IgD-negative memory B cell (primary cell): ENCODE measurements around the gene YY1AP1. TPM values are rescaled to one million over a fixed set of nuclear protein-coding genes. Genes with fewer than 3 reads are reported as not detected.
"Not testable (repeated sequence)": the region's sequence is repeated elsewhere in the genome, so short reads cannot be mapped to it uniquely, and the experiment has no call there.

Experiments
- H3K27ac Mint-ChIP-seq, 3 donors: one replicate each; pipeline ENCODE4 v1.8.0; 2020 to 2022; ENCODE audit warnings: mild to moderate bottlenecking in 3 of 3, mixed read lengths in 3 of 3, moderate library complexity in 1 of 3
- H3K27me3 Mint-ChIP-seq: one replicate; pipeline ENCODE4 v1.8.0; 2021; ENCODE audit warnings: mixed read lengths
- H3K36me3 Mint-ChIP-seq: one replicate; pipeline ENCODE4 v1.8.0; 2020; ENCODE audit warnings: mild to moderate bottlenecking, mixed read lengths
- H3K4me1 Mint-ChIP-seq, 3 donors: one replicate each; pipeline ENCODE4 v1.8.0; 2020 to 2022; ENCODE audit warnings: mixed read lengths in 3 of 3, mild to moderate bottlenecking in 1 of 3
- H3K4me3 Mint-ChIP-seq, 4 donors: one replicate each; pipeline ENCODE4 v1.8.0; 2020 to 2022; ENCODE audit warnings: mild to moderate bottlenecking in 4 of 4, mixed read lengths in 4 of 4, moderate library complexity in 3 of 4
- H3K9me3 Mint-ChIP-seq, 3 donors: one replicate each; pipeline ENCODE4 v1.8.0; 2020 to 2021; ENCODE audit warnings: mixed read lengths in 3 of 3, mild to moderate bottlenecking in 1 of 3
- polyA plus RNA-seq: library from polyadenylated mRNA; unstranded; fragments of 300-500 nt; fragmentation: Illumina TruSeq; gene quantifications from one replicate; pipeline ENCODE4 v1.2.3, GENCODE V29; 2021

YY1AP1 gene
- polyA plus RNA-seq, 1 donor from 2014 or later = 43.4 TPM

GRCh38 chr1:155645034-155645598, 43.5 kb downstream of the YY1AP1 start:
- H3K27me3 Mint-ChIP-seq = no peaks in the 10 kb centered on the region

GRCh38 chr1:155643230-155643629, 45.3 kb downstream of the YY1AP1 start:
- peaks cover 2 to 8% (median 8%) of the 10 kb centered on the region in 3 donors for H3K9me3 Mint-ChIP-seq
- H3K27me3 Mint-ChIP-seq = no peaks in the 10 kb centered on the region
- peaks cover 2% of the 10 kb centered on the region for H3K36me3 Mint-ChIP-seq
- no peak overlapping the region for H3K4me3 Mint-ChIP-seq
- peaks cover 0 to 5% (median 3%) of the 10 kb centered on the region in 3 donors for H3K4me1 Mint-ChIP-seq
- H3K27ac Mint-ChIP-seq = no peak overlapping the region

More at GRCh38 chr1:155645034-155645598, 43.5 kb downstream of the YY1AP1 start:
- peaks cover 4% of the 10 kb centered on the region for H3K36me3 Mint-ChIP-seq
- peaks cover 4 to 10% (median 8%) of the 10 kb centered on the region in 3 donors for H3K9me3 Mint-ChIP-seq
- no peak overlapping the region for H3K27ac Mint-ChIP-seq
- peaks cover 0 to 5% (median 3%) of the 10 kb centered on the region in 3 donors for H3K4me1 Mint-ChIP-seq
- H3K4me3 Mint-ChIP-seq = no peak overlapping the region

DNA sequence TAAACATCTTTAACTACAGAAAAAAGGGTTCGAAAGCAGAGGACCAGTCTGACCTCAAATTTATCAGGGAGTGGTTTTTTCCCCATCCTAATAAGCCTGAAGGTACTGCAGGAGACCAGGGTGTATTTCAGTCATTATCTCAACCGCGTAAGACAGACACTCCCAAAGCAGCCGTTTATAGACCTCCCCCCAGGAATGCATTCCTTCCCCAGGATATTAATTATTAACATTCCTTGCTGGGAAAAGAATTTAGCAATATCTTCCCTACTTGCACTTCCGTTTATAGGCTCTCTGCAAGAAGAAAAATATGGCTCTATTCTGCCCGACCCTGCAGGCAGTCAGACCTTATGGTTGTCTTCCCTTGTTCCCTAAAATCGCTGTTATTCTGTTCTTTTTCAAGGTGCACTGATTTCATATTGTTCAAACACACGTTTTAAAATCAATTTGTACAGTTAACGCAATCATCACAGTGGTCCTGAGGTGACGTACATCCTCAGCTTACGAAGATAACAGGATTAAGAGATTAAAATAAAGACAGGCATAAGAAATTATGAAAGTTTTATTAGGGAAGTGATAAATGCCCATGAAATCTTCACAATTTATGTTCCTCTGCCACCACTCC, 45.9 kb downstream of the YY1AP1 start:
- not testable (repeated sequence) for H3K36me3 Mint-ChIP-seq, H3K4me3 Mint-ChIP-seq, H3K4me1 Mint-ChIP-seq, H3K9me3 Mint-ChIP-seq, H3K27ac Mint-ChIP-seq, H3K27me3 Mint-ChIP-seq

- Mint-ChIP-seq H3K9me3 (peaks cover 2 to 8% (median 8%) of the 10 kb centered on the region in 3 donors), H3K4me3 (no peak overlapping the region), H3K36me3 (peaks cover 2% of the 10 kb centered on the region), H3K27ac (no peak overlapping the region), H3K4me1 (peaks cover 13 to 17% (median 13%) of the 10 kb centered on the region in 3 donors), H3K27me3 (peaks cover 3% of the 10 kb centered on the region)
These were observed 48.2 kb downstream of the YY1AP1 start for GRCh38 chr1:155640367-155640766.

GRCh38 chr1:155636397-155637153, 52.0 kb downstream of the YY1AP1 start:
- H3K36me3 Mint-ChIP-seq = peaks cover 2% of the 10 kb centered on the region
- H3K4me1 Mint-ChIP-seq = peaks cover 12 to 17% (median 13%) of the 10 kb centered on the region in 3 donors
- H3K27me3 Mint-ChIP-seq = peaks cover 3% of the 10 kb centered on the region
- peak overlapping the region; percentile 88 to 98 (median 92) for H3K4me3 Mint-ChIP-seq
- peak overlapping the region; percentile 78 to 96 (median 94) for H3K27ac Mint-ChIP-seq
- no peaks in the 10 kb centered on the region for H3K9me3 Mint-ChIP-seq

DNA sequence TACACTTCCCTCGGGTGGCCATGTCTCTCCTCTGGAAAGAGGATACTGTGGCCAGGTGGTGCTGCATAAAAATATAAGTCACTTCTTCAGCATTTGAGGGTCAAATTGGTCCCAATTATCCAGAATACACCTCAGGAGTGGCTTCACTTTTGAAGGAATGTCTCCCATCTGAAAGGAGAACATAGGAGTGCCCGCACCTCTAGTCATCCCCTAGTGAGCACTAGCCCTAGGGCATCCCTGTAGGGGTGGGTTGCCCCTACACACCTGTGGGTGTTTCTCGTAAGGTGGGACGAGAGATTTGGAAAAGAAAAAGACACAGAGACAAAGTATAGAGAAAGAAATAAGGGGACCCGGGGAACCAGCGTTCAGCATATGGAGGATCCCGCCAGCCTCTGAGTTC, 62.1 kb downstream of the YY1AP1 start:
- not testable (repeated sequence) for H3K27me3 Mint-ChIP-seq, H3K4me3 Mint-ChIP-seq, H3K27ac Mint-ChIP-seq, H3K36me3 Mint-ChIP-seq, H3K4me1 Mint-ChIP-seq, H3K9me3 Mint-ChIP-seq

DNA sequence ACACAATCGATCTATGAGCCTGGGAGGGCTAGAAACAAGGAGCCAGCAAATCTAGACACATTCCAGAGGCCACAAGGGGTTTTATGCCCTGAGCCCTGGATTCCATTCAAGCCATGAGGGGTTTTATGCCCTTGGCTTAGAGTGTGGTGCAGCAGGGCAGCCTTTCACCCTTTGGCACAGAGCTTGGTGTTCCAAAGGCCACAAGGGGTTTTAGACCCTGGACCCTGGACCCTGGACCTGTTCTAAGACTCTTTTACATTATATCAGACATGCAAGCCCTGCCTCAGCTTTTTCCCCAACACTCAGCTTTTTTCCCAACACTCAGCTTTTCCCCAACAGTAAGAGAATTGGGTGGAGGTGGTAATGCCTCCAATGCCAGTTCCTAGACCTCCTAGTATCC, 65.2 kb downstream of the YY1AP1 start:
- Mint-ChIP-seq H3K27me3 (no peaks in the 10 kb centered on the region), H3K4me1 (no peaks in the 10 kb centered on the region), H3K4me3 (no peak overlapping the region), H3K9me3 (no peaks in the 10 kb centered on the region), H3K27ac (no peak overlapping the region), H3K36me3 (peaks cover 4% of the 10 kb centered on the region)

DNA sequence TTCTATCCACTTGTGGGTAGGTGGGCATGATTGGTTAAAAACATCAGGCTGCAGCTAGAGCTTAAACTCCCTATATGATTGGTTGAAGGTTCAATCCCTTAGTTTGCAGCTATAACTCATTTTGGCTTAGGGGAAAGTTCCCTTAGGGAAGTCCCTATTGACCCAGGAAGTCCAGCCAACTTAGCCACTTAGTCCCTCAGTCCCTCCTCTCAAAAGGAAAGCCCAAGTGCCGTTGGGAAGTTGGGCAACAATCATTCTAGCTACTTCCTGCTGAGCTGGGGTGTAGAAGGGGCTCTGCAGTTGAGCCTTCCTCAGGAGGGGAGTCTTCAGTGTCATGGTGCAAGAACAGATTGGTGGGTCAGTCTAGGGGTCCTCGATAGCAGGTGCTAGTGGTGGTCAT, 66.4 kb downstream of the YY1AP1 start:
- no peaks in the 10 kb centered on the region for H3K9me3 Mint-ChIP-seq
- H3K27me3 Mint-ChIP-seq = no peaks in the 10 kb centered on the region
- peaks cover 4% of the 10 kb centered on the region for H3K36me3 Mint-ChIP-seq
- no peak overlapping the region for H3K4me3 Mint-ChIP-seq
- no peak overlapping the region for H3K27ac Mint-ChIP-seq
- H3K4me1 Mint-ChIP-seq = no peaks in the 10 kb centered on the region

- not testable (repeated sequence) for H3K27me3 Mint-ChIP-seq, H3K27ac Mint-ChIP-seq, H3K36me3 Mint-ChIP-seq, H3K9me3 Mint-ChIP-seq, H3K4me1 Mint-ChIP-seq
- H3K4me3 Mint-ChIP-seq = peak overlapping the region in 1 of 4 donors; percentile 48
These were observed 75.3 kb downstream of the YY1AP1 start for GRCh38 chr1:155613226-155613625.

DNA sequence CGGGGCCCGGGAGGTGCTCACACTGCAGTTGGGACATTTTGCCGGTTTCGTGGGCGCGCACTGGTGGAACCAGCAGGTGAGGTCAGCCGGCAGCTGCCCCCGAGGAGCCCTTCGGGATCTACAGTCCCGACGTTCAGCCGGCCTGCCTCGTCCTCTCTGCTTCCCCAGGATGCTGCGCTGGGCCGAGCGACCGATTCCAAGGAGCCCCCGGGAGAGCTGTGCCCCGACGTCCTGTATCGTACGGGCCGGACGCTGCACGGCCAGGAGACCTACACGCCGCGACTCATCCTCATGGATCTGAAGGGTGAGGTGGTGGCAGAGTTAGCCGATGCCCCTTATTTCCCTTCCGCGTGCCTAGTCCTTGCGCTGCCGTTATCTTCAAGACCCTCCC, 78.3 kb downstream of the YY1AP1 start:
- not testable (repeated sequence) for H3K36me3 Mint-ChIP-seq, H3K9me3 Mint-ChIP-seq, H3K4me1 Mint-ChIP-seq, H3K27me3 Mint-ChIP-seq
- peak overlapping the region in 2 of 3 donors; percentile 87 to 96 for H3K27ac Mint-ChIP-seq
- H3K4me3 Mint-ChIP-seq = peak overlapping the region; percentile 95 to 98 (median 96)

DNA sequence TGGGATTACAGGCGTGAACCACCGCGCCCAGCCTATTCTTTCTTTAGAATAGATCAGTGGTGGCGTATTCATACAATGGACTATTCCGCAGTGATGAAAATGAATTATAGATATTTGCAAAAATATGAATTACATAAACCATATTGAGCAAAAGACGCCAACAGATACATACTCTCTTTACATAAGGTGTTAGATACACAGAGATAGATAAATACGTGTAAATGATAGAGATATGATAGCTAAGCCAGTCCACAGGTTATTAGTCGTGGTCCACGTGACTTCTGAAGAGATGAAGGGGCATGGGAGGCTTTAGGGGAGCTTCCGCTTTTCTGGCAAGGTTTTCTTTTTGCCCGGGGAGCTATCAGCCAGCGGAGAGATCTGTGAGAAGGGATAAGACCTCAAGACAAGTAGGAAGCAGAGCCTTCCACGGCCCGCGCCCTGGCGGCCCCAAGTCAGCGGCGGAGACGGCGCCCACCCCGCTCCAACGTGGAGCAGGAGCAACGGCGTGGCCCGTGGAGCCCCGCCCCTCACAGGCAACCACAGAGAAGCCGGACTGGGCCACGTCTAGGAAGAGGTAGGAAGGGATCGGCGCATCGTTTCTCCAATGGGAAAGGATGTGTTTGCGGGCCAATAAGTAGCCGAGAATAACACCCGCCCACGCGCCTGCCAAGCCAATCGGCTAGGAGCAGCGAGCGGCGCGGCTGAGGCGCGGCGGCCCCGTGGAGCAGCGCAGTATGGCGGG, 78.9 kb downstream of the YY1AP1 start, which contains the start of gene MSTO1:
MSTO1 (plus strand) TSS at position 704 of the 742 bp plus-strand sequence; CDS start at position 735, 31 bp downstream.
- no peaks in the 10 kb centered on the region for H3K9me3 Mint-ChIP-seq
- H3K27ac Mint-ChIP-seq = peak within 1 kb of the TSS; percentile 87 to 96 (median 95)
- H3K36me3 Mint-ChIP-seq = no peaks in the 10 kb centered on the region
- H3K27me3 Mint-ChIP-seq = no peaks in the 10 kb centered on the region
- H3K4me3 Mint-ChIP-seq = peak within 1 kb of the TSS; percentile 95 to 98 (median 96)
- peaks cover 3 to 6% (median 4%) of the 10 kb centered on the region in 3 donors for H3K4me1 Mint-ChIP-seq

Other genes starting within 250 kb of the YY1AP1 start
- 29.1 TPM for gene ASH1L, start 126.0 kb downstream of the YY1AP1 start, polyA plus RNA-seq
- 20.2 TPM for gene MSTO1, start 78.6 kb downstream of the YY1AP1 start, polyA plus RNA-seq
- gene DAP3, start 317 bp upstream of the YY1AP1 start, polyA plus RNA-seq = 70.3 TPM
- 37.7 TPM for gene GON4L, start 168.4 kb upstream of the YY1AP1 start, polyA plus RNA-seq
- 4.9 TPM for gene SYT11, start 170.8 kb upstream of the YY1AP1 start, polyA plus RNA-seq
- gene RIT1, start 222.6 kb upstream of the YY1AP1 start, polyA plus RNA-seq = 12.7 TPM
- gene KHDC4, start 245.6 kb upstream of the YY1AP1 start, polyA plus RNA-seq = 8.0 TPM